Subcutaneous abdominal adipose tissue (tissue), 5 donors: ENCODE results near the gene PRDM16.

Experiments used
- H3K27ac ChIP-seq: one replicate; pipeline ENCODE4 v1.7.0; 2013; ENCODE audit warnings: low read depth, mild to moderate bottlenecking, inconsistent platforms, low read length, moderate library complexity
- H3K27me3 ChIP-seq, 5 donors: one replicate each; pipeline ENCODE4 v1.7.0; 2013; ENCODE audit warnings: low read length in 5 of 5, inconsistent platforms in 1 of 5; ENCODE audit not compliant: control insufficient read depth in 5 of 5, insufficient read depth in 4 of 5
- H3K36me3 ChIP-seq, 5 donors: one replicate each; pipeline ENCODE4 v1.7.0; 2013; ENCODE audit warnings: low read length in 5 of 5; ENCODE audit not compliant: control insufficient read depth in 5 of 5, insufficient read depth in 5 of 5
- H3K4me1 ChIP-seq, 5 donors: one replicate each; pipeline ENCODE4 v1.7.0; 2013; ENCODE audit warnings: low read length in 5 of 5, mild to moderate bottlenecking in 3 of 5, moderate library complexity in 1 of 5; ENCODE audit not compliant: control insufficient read depth in 5 of 5, insufficient read depth in 5 of 5
- H3K4me3 ChIP-seq, 5 donors: one replicate each; pipeline ENCODE4 v1.7.0; 2013; ENCODE audit warnings: low read length in 5 of 5, low read depth in 1 of 5
- H3K9ac ChIP-seq, 5 donors: one replicate each; pipeline ENCODE4 v1.7.0; 2013; ENCODE audit warnings: low read length in 5 of 5, mild to moderate bottlenecking in 4 of 5, moderate library complexity in 3 of 5
- H3K9me3 ChIP-seq, 5 donors: one replicate each; pipeline ENCODE4 v1.7.0; 2013; ENCODE audit warnings: low read length in 5 of 5; ENCODE audit not compliant: control insufficient read depth in 5 of 5
- donor health status: healthy.
- donor health status: healthy.
- donor health status: healthy.
- donor health status: healthy.
- donor health status: healthy.

PRDM16 gene

DNA sequence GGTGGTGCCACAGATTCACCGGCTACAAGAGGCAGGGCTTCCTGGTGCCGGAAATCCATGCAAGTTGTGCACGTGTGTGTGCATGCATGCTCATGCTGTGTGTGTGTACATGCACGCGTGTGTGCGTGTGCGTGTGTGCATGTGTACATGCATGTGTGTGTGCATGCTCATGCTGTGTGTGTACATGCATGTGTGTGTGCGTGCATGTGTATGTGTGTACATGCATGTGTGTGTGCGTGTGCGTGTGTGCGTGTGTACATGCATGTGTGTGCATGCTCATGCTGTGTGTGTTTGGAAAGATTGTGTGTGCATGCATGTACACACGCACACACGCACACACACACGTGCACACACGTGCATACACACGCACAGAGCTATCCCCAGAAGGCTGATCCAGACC lies 48.9 kb downstream of the PRDM16 start:
- Histone ChIP-seq H3K4me3 (no peak overlapping the region), H3K27me3 (peaks cover 0 to 15% (median 8%) of the 10 kb centered on the region in 5 donors), H3K4me1 (peaks cover 0 to 4% (median 0%) of the 10 kb centered on the region in 5 donors)

DNA sequence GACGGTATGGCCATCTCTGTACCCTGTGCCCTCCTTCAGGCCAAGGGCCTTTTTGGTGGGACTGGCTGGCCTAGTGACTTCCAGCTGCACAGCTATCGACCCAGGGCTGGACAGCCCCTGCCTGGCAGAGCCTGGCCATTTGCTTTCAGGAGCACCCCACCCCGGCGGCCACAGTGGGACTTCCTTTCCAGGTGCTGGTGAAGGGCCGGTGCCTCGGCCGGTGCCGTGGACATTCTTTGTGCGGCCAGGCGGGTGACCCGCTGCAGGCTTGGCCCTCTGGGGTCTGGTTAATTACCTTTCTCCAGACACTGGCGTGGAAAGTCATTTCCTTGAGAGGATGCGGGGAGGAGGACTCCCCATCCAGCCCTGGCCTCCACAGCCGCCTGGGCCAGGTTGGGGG lies 50.1 kb downstream of the PRDM16 start:
- H3K27me3 ChIP-seq, result peaks cover 0 to 13% (median 8%) of the 10 kb centered on the region in 5 donors
- peaks cover 0 to 6% (median 3%) of the 10 kb centered on the region in 5 donors for H3K4me1 ChIP-seq
- H3K9me3 ChIP-seq, result peaks cover 0 to 2% (median 0%) of the 10 kb centered on the region in 5 donors
- no peak overlapping the region for H3K4me3 ChIP-seq
- H3K36me3 ChIP-seq, result no peaks in the 10 kb centered on the region
- H3K9ac ChIP-seq, result no peak overlapping the region
- H3K27ac ChIP-seq, result no peak overlapping the region

More for the DNA sequence above, 48.9 kb downstream of the PRDM16 start:
- Histone ChIP-seq H3K9ac (no peak overlapping the region), H3K9me3 (peaks cover 0 to 3% (median 0%) of the 10 kb centered on the region in 5 donors), H3K36me3 (no peaks in the 10 kb centered on the region), H3K27ac (no peak overlapping the region)

DNA sequence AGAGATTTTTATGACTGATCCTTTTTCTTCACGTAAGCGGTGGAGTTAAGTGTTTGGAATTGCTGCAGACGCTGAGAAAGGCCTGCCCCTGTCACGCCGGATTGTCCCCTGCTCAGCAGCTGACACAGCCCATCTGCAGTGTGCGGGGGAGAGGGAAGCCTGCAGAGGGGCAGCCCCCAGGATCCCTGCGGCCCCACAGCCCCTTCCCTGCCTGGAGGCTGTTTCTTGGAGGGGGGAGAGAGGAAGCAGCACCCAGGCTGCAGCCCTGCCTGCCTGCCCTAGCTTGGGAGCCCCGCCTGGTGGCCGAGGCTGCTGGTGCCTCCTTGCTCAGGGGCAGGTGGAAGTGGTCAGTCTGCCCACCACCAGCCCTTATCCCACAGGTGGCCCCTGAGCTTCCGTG lies 50.7 kb downstream of the PRDM16 start:
- Histone ChIP-seq H3K4me3 (no peak overlapping the region), H3K27ac (no peak overlapping the region), H3K27me3 (peaks cover 0 to 13% (median 8%) of the 10 kb centered on the region in 5 donors), H3K4me1 (peaks cover 0 to 12% (median 8%) of the 10 kb centered on the region in 5 donors), H3K36me3 (no peaks in the 10 kb centered on the region), H3K9ac (no peak overlapping the region), H3K9me3 (no peaks in the 10 kb centered on the region)

DNA sequence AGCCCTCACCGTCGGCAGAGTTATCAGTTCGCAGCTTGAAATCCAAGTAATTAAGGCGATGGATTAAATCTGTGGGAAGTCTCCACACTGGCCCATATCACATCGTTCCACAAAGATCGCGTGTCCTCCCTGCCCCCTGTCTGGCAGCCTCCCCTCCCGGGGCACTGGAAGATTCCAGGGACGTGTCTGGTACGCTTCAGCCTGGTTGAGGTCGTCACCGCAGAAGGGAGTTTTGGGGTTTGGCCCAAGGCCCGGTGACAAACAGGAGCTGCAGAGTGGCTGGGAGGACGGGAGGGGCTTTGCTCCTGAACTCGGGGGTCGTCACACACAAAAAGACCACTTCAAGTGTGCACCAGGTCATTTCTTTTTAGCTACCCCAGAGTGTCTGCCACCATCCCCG lies 51.1 kb downstream of the PRDM16 start:
- H3K9ac ChIP-seq, result no peak overlapping the region
- H3K27ac ChIP-seq, result no peak overlapping the region

DNA sequence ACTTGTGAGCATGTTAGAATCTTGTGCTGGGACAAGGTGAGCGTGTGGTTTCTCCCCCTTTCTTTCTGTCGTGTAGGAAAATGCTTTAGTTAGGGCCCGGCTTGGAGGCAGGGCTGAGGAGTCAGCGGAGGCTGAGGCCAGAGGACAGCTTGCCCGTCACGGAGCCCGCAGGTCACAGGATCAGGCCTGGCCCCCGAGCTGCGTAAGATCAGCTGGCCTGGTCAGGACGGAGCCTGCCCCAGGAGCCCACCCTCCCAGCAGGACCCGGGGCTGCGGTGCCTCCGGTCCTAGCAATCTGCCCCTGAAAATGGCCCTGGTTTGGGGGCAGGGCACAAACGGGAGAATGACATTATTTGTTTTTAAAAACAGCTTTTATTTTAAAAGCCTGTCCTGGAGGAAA lies 52.0 kb downstream of the PRDM16 start:
- Histone ChIP-seq H3K4me3 (no peak overlapping the region), H3K27ac (no peak overlapping the region), H3K27me3 (peaks cover 0 to 13% (median 8%) of the 10 kb centered on the region in 5 donors), H3K9ac (no peak overlapping the region), H3K4me1 (peaks cover 0 to 16% (median 10%) of the 10 kb centered on the region in 5 donors), H3K36me3 (no peaks in the 10 kb centered on the region), H3K9me3 (no peaks in the 10 kb centered on the region)

More for the DNA sequence above, 51.1 kb downstream of the PRDM16 start:
- H3K27me3 ChIP-seq, result peaks cover 0 to 13% (median 8%) of the 10 kb centered on the region in 5 donors
- H3K9me3 ChIP-seq, result no peaks in the 10 kb centered on the region
- H3K4me3 ChIP-seq, result no peak overlapping the region
- no peaks in the 10 kb centered on the region for H3K36me3 ChIP-seq
- H3K4me1 ChIP-seq, result peaks cover 0 to 14% (median 8%) of the 10 kb centered on the region in 5 donors

DNA sequence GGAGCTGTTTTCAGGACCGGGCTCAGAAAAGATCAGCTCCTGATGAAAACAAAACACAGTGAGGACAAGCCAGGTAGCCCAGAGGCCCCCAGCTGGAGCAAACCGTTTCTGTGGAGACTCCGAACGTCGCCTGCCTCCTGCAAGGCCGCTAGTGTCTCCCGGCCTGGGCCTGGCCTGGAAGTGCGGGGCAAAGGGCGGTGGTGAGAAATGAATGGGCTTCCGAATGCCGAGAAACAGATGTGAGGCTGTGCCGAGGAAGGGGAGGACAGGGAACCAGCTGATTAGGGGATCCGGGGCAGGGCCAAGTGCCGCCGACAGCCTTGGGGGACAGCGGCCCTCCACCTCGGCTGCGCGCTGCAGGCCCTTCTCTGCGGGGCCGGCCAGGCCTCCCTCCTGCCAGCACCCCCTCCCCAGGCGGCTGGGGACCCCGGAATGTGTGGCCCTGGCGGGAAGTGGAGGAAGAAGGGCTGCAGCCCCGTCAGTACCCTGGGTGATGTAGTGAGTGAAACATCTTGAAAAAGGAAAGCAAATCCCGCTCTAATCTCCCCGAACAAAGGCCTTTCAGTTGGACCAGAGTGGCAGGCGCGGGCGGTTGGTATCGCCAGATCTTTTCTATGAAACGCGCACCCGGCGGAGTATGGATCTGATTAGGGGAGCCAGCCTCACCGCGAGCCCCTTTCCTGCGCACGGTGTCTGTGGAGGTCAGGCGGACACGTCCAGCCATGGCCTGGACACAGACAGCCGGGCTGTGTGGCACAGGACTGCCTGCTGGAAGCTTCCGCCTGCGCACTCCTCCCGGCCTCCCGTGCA lies 52.6 kb downstream of the PRDM16 start:
- Histone ChIP-seq H3K4me1 (peaks cover 2 to 22% (median 17%) of the 10 kb centered on the region in 5 donors), H3K9ac (no peak overlapping the region), H3K36me3 (no peaks in the 10 kb centered on the region), H3K9me3 (no peaks in the 10 kb centered on the region), H3K4me3 (no peak overlapping the region), H3K27ac (no peak overlapping the region), H3K27me3 (peaks cover 0 to 12% (median 8%) of the 10 kb centered on the region in 5 donors)

DNA sequence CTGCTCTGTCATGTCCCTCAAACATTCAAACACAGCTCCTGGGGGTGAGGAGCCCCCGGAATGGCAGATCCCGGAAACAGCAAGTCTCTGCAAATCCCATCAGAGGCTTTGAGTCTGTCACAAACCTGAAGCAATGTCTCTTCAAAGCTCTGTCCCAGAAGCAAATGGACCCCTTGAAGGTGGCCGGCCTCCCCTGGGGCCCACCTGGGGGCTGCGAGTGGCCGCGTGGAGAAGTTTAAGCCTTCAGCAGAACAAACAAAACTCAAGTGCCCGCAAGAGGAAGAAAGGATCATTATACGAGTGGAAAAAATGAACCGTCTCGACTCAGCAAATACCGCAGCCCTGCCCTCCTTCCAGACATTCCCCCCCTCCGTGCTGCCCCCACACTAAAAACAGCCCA lies 53.3 kb downstream of the PRDM16 start:
- no peak overlapping the region for H3K27ac ChIP-seq
- H3K4me3 ChIP-seq, result no peak overlapping the region
- peaks cover 0 to 9% (median 8%) of the 10 kb centered on the region in 5 donors for H3K27me3 ChIP-seq
- no peaks in the 10 kb centered on the region for H3K36me3 ChIP-seq
- no peak overlapping the region for H3K9ac ChIP-seq
- H3K9me3 ChIP-seq, result no peaks in the 10 kb centered on the region
- peaks cover 4 to 29% (median 22%) of the 10 kb centered on the region in 5 donors for H3K4me1 ChIP-seq

DNA sequence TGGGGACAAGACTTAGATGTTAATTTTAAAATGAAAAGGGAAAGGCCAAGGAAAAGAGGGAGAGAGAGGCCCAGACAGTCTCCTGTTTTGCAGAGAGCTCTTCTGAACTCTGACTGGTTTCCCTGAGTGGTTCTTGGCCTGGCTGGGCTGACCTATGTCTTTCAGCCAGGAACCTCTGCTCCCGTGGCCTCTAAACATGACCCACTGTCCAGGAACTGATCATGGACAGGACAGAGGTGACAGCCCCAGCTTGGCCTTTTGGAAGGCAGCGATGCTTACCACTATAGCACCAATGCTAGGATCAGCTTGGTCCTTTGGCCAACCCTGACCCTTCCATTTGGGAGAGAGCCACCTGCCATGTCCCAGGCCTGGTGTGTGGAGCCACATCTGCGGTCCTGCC lies 55.2 kb downstream of the PRDM16 start:
- Histone ChIP-seq H3K9me3 (no peaks in the 10 kb centered on the region), H3K27me3 (peaks cover 0 to 8% (median 5%) of the 10 kb centered on the region in 5 donors), H3K4me3 (no peak overlapping the region), H3K27ac (no peak overlapping the region), H3K36me3 (no peaks in the 10 kb centered on the region), H3K9ac (no peak overlapping the region), H3K4me1 (peaks cover 6 to 46% (median 38%) of the 10 kb centered on the region in 5 donors)

DNA sequence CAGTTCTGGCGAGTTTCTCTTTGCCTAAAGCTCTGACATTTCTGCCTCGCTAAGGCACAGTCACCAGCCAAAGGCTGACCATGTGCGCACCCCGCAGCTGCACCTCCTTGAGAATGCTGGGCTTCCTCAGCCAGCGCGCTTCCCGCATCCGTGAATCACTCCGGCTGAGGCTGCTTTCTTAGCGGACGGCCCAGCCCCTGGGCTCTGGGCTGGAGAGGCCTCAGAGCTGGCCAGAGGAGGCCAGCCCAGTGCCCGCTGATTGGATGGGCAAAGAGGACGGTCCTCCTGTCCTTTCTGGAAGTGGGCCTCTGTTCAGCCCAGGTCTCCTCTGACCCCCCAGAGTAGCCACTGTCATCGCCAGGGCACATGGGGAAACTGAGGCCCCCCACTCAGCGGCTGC lies 56.1 kb downstream of the PRDM16 start:
- no peak overlapping the region for H3K4me3 ChIP-seq
- no peaks in the 10 kb centered on the region for H3K9me3 ChIP-seq
- peaks cover 6 to 46% (median 39%) of the 10 kb centered on the region in 5 donors for H3K4me1 ChIP-seq
- no peak overlapping the region for H3K9ac ChIP-seq
- peaks cover 0 to 10% (median 2%) of the 10 kb centered on the region in 5 donors for H3K27me3 ChIP-seq
- H3K36me3 ChIP-seq, result no peaks in the 10 kb centered on the region
- H3K27ac ChIP-seq, result no peak overlapping the region

DNA sequence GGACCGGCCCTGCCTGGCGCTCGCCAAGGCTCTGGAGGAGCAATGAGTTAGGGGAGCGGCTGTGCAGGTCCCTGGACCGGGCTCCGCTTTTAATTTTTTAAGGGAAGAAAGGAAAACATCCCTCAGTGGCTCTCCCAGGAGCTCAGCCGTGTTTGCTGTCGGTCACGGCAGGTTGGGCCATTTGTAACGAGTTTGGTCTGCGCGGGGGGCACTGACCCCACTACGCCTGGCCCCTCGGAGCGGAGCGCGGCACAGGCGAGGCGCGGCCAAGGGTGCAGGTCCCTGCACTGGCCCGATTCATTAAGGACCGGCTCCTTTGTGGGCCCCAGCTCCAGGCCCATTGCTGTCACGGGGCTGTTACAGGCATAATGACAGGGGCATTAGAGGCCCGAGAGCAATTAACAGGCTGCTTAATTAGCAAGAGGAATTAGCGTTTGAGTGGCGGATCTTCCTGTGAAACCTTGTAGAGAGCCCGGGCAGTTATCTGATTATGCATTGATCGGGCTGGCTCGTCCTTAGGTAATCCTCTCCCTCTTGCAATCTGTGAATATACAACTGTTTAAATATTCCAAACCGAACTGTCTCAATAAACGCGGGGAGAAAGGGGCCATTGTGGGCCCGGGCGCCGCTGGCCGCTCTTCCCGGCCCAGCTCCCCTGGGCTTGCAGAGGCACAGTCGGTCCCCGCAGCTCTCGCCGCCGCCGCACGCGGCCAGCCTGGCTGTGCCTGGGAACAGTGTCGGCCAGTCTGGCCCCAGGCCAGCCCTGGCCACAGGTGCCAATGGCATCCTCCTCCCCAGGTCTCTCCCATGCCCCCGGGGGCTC lies 56.8 kb downstream of the PRDM16 start:
- H3K4me1 ChIP-seq, result peaks cover 6 to 46% (median 39%) of the 10 kb centered on the region in 5 donors
- H3K9me3 ChIP-seq, result no peaks in the 10 kb centered on the region
- peaks cover 0 to 6% (median 1%) of the 10 kb centered on the region in 5 donors for H3K27me3 ChIP-seq
- no peaks in the 10 kb centered on the region for H3K36me3 ChIP-seq
- peak overlapping the region in 1 of 5 donors; percentile 17 for H3K9ac ChIP-seq
- H3K4me3 ChIP-seq, result no peak overlapping the region
- H3K27ac ChIP-seq, result no peak overlapping the region
